Stimulated activated CD4-positive, alpha-beta T cell treated with anti-CD3 and anti-CD28 coated beads, Interleukin-4, amount 100 ng/mL, for 48 hours (primary cell): ENCODE results near the gene NENF.
"Not testable (repeated sequence)": the region's sequence is repeated elsewhere in the genome, so short reads cannot be mapped to it uniquely, and the experiment has no call there.

ENCODE experiments used
- DNase-seq, 2 donors: peaks; one replicate each; pipeline ENCODE4 v3.0.0-alpha.2; 2020; ENCODE audit warnings: low read depth in 2 of 2

The NENF gene

DNA sequence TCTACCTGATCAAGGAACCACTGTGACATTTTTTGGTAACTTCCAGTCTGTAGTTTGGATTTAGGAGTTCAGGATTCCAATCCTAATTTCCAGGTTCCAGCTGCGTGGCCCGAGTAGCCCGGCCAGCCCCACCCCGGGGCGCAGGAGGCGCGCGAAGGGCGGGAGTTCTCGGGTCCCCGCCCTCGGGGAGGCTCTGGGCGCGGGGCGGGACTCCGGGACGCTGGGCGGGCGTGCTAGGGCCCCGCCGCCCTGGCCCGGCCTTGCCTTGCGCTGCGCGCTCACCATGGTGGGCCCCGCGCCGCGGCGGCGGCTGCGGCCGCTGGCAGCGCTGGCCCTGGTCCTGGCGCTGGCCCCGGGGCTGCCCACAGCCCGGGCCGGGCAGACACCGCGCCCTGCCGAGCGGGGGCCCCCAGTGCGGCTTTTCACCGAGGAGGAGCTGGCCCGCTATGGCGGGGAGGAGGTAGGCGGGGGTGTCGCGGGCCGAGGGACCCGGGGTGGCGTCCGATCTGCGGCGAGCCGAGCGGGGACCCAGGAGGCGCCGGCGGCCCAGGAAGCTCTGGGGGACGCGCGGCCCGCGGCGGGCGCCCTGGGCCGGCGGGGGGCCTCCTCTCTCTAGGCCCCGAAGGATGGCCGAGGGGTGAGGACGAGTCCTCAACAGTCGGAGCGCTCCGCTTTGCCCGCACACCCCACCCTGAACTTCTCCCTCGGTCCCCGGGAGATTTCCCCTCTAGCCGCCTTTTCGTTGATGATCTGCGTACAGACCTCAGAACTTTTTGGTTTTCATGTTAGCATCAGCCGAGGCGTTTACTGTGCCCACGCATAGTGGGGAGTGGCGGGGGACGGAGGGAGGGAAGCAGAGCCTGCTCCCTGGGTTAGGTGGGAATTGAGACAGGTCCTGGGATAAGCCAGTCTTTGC lies at the start of gene NENF:
Gene NENF, plus strand, starts transcription at position 260 of the 916 bp plus-strand sequence. Its CDS starts 24 bp downstream, at position 284.
- DNase-seq: peak; percentile 66 to 79

GRCh38 chr1:212386029-212386428 lies 46.7 kb upstream of the NENF start:
- no peak for DNase-seq

DNA sequence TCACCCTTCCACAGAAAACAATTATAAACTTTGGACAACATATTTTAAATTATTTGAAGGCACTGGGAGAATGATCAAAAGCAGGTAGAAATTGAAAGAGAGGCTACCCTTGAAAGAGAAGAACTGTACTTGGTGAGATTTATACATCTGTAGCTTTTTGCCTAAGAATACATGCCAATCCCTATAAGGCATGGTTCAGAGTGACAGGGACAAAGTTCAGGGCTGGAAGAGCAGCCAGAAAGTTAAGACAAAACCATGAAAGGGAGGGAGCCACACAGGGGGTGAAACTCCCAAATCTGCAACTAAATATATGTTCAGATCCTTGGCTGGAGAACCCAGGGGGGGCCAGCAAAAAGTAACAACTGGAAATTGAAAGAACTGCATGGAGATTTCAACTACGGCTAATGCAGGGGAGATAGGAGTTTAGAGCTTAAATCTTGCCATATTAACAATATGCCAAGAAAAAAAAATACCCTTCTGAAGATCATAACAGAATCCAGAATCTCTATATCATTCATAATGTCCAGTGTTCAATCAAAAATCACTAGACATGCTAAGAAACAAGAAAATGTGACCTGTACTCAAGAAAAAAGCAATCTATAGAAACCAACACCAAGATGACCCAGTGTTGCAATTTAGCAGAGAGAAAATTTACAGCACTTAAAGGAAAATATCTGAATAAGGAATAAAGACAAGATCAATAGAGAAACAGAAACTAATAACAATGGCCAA lies 43.6 kb upstream of the NENF start:
- DNase-seq: no peak

DNA sequence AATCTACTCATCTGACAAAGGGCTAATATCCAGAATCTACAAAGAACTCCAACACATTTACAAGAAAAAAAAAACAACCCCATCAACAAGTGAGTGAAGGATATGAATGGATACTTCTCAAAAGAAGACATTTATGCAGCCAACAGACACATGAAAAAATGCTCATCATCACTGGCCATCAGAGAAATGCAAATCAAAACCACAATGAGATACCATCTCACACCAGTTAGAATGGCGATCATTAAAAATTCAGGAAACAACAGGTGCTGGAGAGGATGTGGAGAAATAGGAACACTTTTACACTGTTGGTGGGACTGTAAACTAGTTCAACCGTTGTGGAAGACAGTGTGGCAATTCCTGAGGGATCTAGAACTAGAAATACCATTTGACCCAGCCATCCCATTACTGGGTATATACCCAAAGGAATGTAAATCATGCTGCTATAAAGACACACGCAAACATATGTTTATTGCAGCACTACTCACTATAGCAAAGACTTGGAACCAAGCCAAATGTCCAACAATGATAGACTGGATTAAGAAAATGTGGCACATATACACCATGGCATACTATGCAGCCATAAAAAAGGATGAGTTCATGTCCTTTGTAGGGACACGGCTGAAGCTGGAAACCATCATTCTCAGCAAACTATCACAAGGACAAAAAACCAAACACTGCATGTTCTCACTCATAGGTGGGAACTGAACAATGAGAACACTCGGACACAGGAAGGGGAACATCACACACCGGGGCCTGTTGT lies 36.9 kb upstream of the NENF start:
- not testable (repeated sequence) for DNase-seq

GRCh38 chr1:212396638-212397037 lies 36.1 kb upstream of the NENF start:
- DNase-seq: no peak

DNA sequence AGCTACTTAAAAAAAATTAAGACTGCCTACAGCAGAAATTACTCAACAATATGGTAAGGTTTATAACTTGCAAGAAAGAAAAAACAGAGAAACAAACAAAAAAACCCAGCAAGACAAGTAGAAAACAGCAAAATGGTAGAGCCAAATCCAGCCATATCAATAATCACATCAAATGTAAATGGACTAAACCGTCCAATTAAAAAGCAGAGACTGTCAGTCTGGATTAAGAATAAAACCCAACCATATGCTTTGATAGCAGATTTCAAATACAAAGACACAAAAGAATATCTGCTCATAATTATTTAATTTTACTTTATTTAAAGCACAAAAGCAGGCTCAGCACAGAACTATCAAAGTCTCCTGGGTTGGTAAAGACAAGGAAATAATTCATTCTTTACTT lies 35.5 kb upstream of the NENF start:
- DNase-seq: no peak

GRCh38 chr1:212401042-212401441 lies 31.7 kb upstream of the NENF start:
- no peak for DNase-seq

GRCh38 chr1:212401838-212402582 lies 30.7 kb upstream of the NENF start:
- DNase-seq: no peak

- DNase-seq: no peak
Measured at GRCh38 chr1:212402666-212403321, 29.9 kb upstream of the NENF start.

- DNase-seq: no peak
Measured at GRCh38 chr1:212410231-212410820, 22.4 kb upstream of the NENF start.

DNA sequence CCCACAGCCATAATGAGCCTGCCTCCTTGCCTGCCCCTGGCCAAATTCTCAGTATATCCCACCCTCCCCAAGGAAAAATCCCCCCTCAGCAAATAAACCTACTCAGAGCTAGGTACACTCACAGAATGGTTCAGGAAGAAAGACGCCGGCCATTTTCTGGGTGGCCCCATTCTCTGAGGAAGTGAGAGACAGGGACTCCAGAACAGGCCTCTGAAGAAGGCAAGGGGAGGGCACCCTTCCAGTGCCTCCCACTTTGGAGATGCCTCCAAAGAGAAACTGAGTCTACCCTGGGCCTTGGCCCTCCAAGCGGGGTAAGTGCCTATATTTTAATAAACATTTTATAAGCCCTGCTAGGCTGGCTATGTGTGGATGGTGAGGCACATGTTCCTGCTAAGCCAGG lies 20.3 kb upstream of the NENF start:
- DNase-seq: no peak

DNA sequence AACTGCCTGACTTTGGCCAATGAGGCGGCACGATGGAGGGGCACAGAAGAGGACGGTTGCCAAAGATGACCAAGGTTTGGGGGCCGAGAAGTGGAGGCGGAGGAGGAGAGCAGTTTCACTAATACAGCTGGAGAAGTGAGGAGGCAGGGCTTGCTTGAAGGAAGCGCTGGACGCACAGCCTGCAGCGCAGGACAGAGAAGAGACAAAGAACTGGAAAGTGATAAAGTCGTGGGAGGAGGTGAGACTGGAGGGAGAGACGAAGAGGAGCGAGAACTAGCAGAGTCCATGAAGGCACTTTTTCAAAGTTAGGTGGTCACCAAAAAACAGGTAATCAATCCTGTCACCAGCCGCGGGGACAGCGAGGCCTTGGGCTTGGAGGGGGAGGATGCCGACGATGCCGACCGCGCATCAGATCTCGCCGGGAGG lies 18.8 kb upstream of the NENF start:
- peak in 1 of 2 donors; percentile 38 for DNase-seq

- peak; percentile 81 to 86 for DNase-seq
Measured at GRCh38 chr1:212414328-212415106, 18.2 kb upstream of the NENF start, which contains the start of gene PACC1. TSS of gene PACC1 (minus strand) at chr1:212414886. CDS start at chr1:212414757, 129 bp downstream.

DNA sequence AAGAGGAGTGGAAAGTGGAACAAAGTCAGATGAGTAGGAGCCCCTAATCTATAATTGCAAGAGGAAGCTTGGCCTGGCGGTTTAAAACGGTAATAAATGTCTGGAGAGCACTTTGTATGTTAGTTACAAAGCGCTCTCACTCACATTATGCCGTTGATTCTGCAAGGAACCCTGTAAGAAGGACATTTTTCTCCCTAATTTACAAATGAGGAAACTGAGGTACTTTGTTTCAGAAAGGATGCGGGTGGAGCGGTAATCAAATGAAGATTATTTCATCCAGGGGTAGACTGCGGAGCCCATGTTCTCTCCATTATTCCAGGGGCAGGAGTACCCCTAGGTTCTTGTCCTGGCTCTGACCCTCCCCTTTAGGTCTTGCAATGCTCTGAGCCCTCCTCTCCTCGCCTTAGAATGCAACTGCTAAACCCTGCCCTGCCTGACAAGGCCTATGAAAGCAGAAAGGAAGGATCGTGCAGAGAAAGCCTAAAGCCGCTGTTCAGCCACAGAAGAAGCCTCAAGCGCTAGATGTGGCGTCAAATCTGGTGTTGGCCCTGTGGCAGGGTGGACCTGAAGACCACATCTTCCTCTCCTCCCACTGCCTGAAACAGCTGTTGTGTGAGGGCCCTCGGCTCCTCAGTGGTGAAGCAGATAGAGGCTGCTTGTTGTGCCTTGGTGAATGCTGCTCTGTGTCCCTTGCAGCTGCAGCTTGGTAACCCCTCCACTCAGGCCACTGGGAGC lies 17.4 kb upstream of the NENF start:
- no peak for DNase-seq

DNA sequence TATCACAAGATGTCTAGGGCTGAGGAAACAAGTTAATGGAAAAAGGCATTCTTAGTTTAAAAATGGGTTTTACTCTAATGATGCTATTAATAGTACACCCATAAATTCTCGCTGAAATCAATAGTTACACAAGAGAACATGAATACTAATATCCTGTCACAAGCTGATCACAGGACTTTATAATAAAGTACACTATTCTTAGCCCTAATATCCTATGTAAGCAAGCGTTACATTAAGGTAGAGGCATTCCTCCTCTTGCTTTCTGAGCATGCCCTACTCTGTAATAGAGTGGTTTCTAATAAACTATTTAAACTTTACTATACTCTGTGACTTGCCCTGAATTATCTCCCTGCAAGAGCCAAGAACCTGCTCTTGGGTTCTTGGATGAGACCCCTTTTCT lies 11.6 kb upstream of the NENF start:
- no peak for DNase-seq

- DNase-seq: no peak
Measured at GRCh38 chr1:212423879-212424278, 8.8 kb upstream of the NENF start.

DNA sequence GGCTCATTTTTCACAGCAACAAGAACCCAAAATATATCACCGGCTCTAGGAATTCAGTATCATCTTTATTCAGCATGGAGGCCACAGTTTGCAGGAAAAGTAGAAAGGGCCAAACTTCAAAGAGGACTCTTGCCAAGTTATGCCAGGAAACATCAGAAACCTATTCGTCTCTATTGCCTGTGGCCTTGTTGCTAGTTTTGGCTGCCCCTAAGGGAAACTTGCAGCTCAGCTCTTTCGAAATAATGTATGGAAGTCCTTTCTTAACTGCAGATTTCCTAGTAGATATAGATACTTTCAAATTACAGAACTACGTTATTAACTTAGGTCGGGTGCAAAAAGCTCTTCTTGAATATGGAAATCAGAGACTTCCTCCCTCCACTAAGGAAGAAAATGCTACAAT lies 4.2 kb upstream of the NENF start:
- DNase-seq: no peak

GRCh38 chr1:212430416-212430815 lies 2.3 kb upstream of the NENF start:
- DNase-seq: no peak

- no peak for DNase-seq
Measured at GRCh38 chr1:212430955-212431394, 1.7 kb upstream of the NENF start.
